OCI-M2 (cell line): Measurements from ENCODE around the gene MSRB3.

Experiments used
- DNase-seq: peaks from one replicate; lab custom pipeline; 2025; ENCODE audit not compliant: unreplicated experiment; lab: John Stamatoyannopoulos, UW

MSRB3 gene

GRCh38 chr12:65493913-65494245 is 215.4 kb downstream of the MSRB3 start:
- no peak for DNase-seq

GRCh38 chr12:65494537-65494936 is 216.1 kb downstream of the MSRB3 start:
- DNase-seq, result no peak

- DNase-seq, result no peak
Measured at GRCh38 chr12:65495233-65495632, 216.8 kb downstream of the MSRB3 start.

GRCh38 chr12:65496617-65497016 is 218.1 kb downstream of the MSRB3 start:
- DNase-seq, result no peak

- no peak for DNase-seq
Measured at GRCh38 chr12:65497660-65498059, 219.2 kb downstream of the MSRB3 start.

GRCh38 chr12:65499167-65499566 is 220.7 kb downstream of the MSRB3 start:
- DNase-seq, result no peak

- DNase-seq, result no peak
Measured at GRCh38 chr12:65500091-65500900, 221.8 kb downstream of the MSRB3 start.

- DNase-seq, result no peak
Measured at GRCh38 chr12:65501093-65501621, 222.7 kb downstream of the MSRB3 start.

GRCh38 chr12:65501935-65502334 is 223.5 kb downstream of the MSRB3 start:
- no peak for DNase-seq

- DNase-seq, result no peak
Measured at GRCh38 chr12:65504417-65504816, 225.9 kb downstream of the MSRB3 start.

GRCh38 chr12:65505386-65506121 is 227.1 kb downstream of the MSRB3 start:
- DNase-seq, result no peak

GRCh38 chr12:65508276-65509035 is 230.0 kb downstream of the MSRB3 start:
- DNase-seq, result no peak

GRCh38 chr12:65510007-65510406 is 231.5 kb downstream of the MSRB3 start:
- no peak for DNase-seq

- DNase-seq, result no peak
Measured at GRCh38 chr12:65510584-65511050, 232.1 kb downstream of the MSRB3 start.

GRCh38 chr12:65511134-65511834 is 232.8 kb downstream of the MSRB3 start:
- no peak for DNase-seq

- DNase-seq, result no peak
Measured at GRCh38 chr12:65511912-65512311, 233.4 kb downstream of the MSRB3 start.
